Caco-2 (cell line): ENCODE measurements around the gene SPATA32. TPM values are rescaled to one million over a fixed set of nuclear protein-coding genes. Genes with fewer than 3 reads are reported as not detected.

Experiments used
- BruUV-seq: library from RNA; stranded (reverse); fragments of 400-500 nt; replicated peaks from 2 replicates; lab custom pipeline; 2021; lab: Mats Ljungman, UMichigan
- CTCF ChIA-PET: fragments of 300-600 bp; sonication (Branson Sonifier 250); formaldehyde crosslinking; loops from one replicate; lab custom pipeline; 2022; ENCODE audit warnings: antibody characterized with exemption; lab: Charles Lee
- POLR2A ChIA-PET: fragments of 300-600 bp; sonication (Branson Sonifier 250); formaldehyde crosslinking; loops from one replicate; lab custom pipeline; 2022; ENCODE audit warnings: antibody characterized with exemption; lab: Charles Lee
- DNase-seq, 2 experiments: peaks; one replicate each; pipeline versions ENCODE4 v3.0.0 to v3.0.0-alpha.2; 2020 to 2022
- H3K27me3 ChIP-seq: replicated peaks from 2 replicates; pipeline ENCODE4 v1.6.0; 2011; ENCODE audit warnings: low read length; ENCODE audit not compliant: control insufficient read depth, insufficient read depth
- H3K36me3 ChIP-seq: 2 replicates; pipeline ENCODE4 v1.5.1; 2011; ENCODE audit warnings: low read length; ENCODE audit not compliant: control insufficient read depth, insufficient read depth
- H3K4me1 ChIP-seq: fragments of 250-450 bp; sonication (Bioruptor Pico); 2 replicates; pipeline ENCODE4 v1.5.1; 2020; ENCODE audit warnings: mild to moderate bottlenecking
- H3K4me3 ChIP-seq: 2 replicates; pipeline ENCODE4 v1.5.1; 2011; ENCODE audit warnings: low read depth, mild to moderate bottlenecking, control low read depth, low read length
- H3K9me3 ChIP-seq: fragments of 250-450 bp; sonication (Bioruptor Pico); 2 replicates; pipeline ENCODE4 v1.5.1; 2020; ENCODE audit warnings: mild to moderate bottlenecking, moderate library complexity
- H3K27ac Mint-ChIP-seq: one replicate; pipeline ENCODE4 v1.8.0; 2022; ENCODE audit warnings: mixed read lengths; ENCODE audit not compliant: unreplicated experiment
- H3K27me3 Mint-ChIP-seq: one replicate; pipeline ENCODE4 v1.8.0; 2022; ENCODE audit warnings: mixed read lengths; ENCODE audit not compliant: insufficient read depth, unreplicated experiment
- H3K36me3 Mint-ChIP-seq: one replicate; pipeline ENCODE4 v1.8.0; 2022; ENCODE audit warnings: mild to moderate bottlenecking, mixed read lengths; ENCODE audit not compliant: insufficient read depth, unreplicated experiment
- H3K4me1 Mint-ChIP-seq: one replicate; pipeline ENCODE4 v1.8.0; 2022; ENCODE audit warnings: low read depth, mixed read lengths; ENCODE audit not compliant: unreplicated experiment
- H3K4me3 Mint-ChIP-seq: one replicate; pipeline ENCODE4 v1.8.0; 2022; ENCODE audit warnings: mild to moderate bottlenecking, moderate library complexity, mixed read lengths; ENCODE audit not compliant: unreplicated experiment
- H3K9me3 Mint-ChIP-seq: one replicate; pipeline ENCODE4 v1.8.0; 2022; ENCODE audit warnings: mixed read lengths; ENCODE audit not compliant: unreplicated experiment
- intact Hi-C: fragments of 100-400 bp; cut with micrococcal nuclease; formaldehyde crosslinking; loops from one replicate; pipeline ENCODE4 v1.10.0; 2022; ENCODE audit not compliant: unreplicated experiment
- total RNA-seq: library from RNA; stranded (reverse); gene quantifications from 2 replicates; pipeline ENCODE4 v1.2.3, GENCODE V29; 2022
- TF ChIP-seq, protein P1 (sequence below), 2 experiments: fragments of 200-600 bp in 1 of 2; IDR thresholded peaks; 1 replicate in 1 of 2; 2 replicates in 1 of 2; pipeline versions ENCODE4 v1.5.1 to v1.8.0; 2011 to 2022; ENCODE audit warnings: antibody characterized with exemption in 1 of 2, control low read depth in 1 of 2, inconsistent platforms in 1 of 2, low read depth in 1 of 2, low read length in 1 of 2, mild to moderate bottlenecking in 1 of 2, moderate library complexity in 1 of 2; ENCODE audit not compliant: insufficient read depth in 1 of 2, severe bottlenecking in 1 of 2, unreplicated experiment in 1 of 2

The SPATA32 gene
- total RNA-seq, 1 experiment from 2014 or later: not detected

DNA sequence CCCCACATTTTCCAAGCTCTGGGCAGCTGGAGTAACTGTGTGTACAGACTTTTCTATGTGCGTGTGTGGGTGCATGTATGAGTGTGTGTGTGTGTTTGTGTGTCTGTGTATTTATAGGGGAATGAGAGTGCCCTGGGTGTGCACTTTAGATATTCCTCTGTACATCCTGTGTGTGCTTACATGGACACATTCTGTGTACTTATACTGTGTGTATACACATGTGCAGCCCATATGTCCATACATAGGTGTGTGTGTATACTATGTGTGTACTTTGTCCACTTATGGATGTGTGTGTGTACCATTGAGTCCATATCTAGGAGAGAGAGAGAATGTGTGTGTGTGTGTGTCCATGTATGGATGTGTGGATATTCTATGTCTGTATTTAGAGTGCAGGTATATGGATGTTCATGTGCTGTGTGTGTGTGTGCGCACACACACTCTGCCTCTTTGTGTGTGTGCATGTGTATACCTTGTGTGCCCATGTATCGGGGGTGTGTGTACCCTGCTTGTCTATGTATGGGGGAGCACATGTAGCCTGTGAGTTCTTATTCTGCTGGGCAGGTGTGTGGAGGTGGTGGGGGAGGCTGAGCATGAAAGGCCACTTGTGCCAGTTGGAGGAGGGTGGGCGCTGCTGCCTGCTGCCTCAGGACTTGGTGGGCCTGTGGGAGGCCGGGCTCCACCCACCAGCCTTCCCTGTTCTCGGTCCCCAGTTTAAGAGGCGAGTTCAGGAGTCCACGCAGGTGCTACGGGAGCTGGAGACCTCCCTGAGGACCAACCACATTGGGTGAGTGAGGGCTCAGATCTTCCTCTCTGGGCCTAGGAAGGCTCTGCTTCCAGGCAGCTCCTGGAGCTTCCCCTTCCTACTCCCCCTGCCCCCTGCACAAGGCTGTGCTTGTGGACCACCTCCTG lies 29.1 kb downstream of the SPATA32 start:
- Mint-ChIP-seq H3K4me3 (no peak overlapping the region), H3K27me3 (peaks cover 4% of the 10 kb centered on the region), H3K4me1 (no peaks in the 10 kb centered on the region), H3K9me3 (no peaks in the 10 kb centered on the region), H3K27ac (no peak overlapping the region), H3K36me3 (no peaks in the 10 kb centered on the region)
- TF ChIP-seq, protein P1, sequence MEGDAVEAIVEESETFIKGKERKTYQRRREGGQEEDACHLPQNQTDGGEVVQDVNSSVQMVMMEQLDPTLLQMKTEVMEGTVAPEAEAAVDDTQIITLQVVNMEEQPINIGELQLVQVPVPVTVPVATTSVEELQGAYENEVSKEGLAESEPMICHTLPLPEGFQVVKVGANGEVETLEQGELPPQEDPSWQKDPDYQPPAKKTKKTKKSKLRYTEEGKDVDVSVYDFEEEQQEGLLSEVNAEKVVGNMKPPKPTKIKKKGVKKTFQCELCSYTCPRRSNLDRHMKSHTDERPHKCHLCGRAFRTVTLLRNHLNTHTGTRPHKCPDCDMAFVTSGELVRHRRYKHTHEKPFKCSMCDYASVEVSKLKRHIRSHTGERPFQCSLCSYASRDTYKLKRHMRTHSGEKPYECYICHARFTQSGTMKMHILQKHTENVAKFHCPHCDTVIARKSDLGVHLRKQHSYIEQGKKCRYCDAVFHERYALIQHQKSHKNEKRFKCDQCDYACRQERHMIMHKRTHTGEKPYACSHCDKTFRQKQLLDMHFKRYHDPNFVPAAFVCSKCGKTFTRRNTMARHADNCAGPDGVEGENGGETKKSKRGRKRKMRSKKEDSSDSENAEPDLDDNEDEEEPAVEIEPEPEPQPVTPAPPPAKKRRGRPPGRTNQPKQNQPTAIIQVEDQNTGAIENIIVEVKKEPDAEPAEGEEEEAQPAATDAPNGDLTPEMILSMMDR (IDR thresholded peaks at IDR 0.05; ENCODE audit: insufficient read depth in 1 of 2, low read depth in 1 of 2, low read length in 1 of 2, severe bottlenecking in 1 of 2, unreplicated experiment in 1 of 2): no peak
- H3K4me3 ChIP-seq: no peak overlapping the region
- no peaks in the 10 kb centered on the region for H3K9me3 ChIP-seq
- no TSS peak for BruUV-seq
- H3K4me1 ChIP-seq: peaks cover 18% of the 10 kb centered on the region
- intact Hi-C loops: loop anchor here (5.0 kb wide), 1 partner anchor 195 kb away; no protein-coding TSS in a partner anchor
- POLR2A ChIA-PET: interaction anchor here (0.5 kb wide), 1 partner anchor 192 kb away, joined by 3 read pairs; no protein-coding TSS in a partner anchor
- H3K27me3 ChIP-seq: no peaks in the 10 kb centered on the region
- no peak for DNase-seq
- H3K36me3 ChIP-seq: no peaks in the 10 kb centered on the region
- CTCF ChIA-PET: interaction anchor here (0.5 to 2.6 kb wide), 4 partner anchors 15 to 193 kb away, joined by 4 to 21 read pairs (median 5); partner anchors contain the start of gene ACBD4

DNA sequence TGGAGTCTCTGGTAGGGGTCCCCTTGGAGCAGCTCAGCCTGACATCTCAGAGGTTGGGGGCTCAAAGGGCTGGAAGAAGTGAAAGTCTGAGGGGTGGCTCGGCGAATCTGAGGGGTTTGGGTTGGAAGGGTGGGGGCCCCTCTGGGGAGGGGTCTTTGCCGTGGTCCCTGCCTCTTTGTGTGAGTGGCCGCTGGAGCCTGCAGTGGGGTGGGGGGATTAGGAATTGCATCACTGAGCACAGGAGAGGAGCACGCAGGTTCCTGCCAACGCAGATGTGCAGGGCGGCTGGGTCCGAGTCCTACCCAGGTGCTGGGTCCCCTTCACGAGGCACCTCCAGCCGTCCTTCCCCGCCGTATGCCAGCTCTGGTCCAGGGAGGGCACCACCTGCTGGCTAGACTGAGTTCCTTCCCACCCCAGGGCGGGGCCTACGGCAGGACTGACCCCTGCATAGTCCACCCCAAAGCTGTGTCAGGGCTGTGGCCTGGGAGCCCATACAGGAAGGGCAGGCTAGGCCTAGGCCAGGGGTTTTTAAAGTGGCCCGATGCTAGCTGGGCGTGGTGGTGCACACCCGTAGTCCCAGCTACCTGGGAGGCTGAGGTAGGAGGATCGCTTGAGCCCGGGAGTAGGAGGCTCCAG lies 30.3 kb downstream of the SPATA32 start:
- CTCF ChIA-PET: interaction anchor here (0.5 to 2.6 kb wide), 6 partner anchors 12 to 194 kb away, joined by 3 to 23 read pairs (median 5); partner anchors contain the start of gene ACBD4
- H3K4me1 Mint-ChIP-seq: no peaks in the 10 kb centered on the region
- Histone ChIP-seq H3K27me3 (no peaks in the 10 kb centered on the region), H3K9me3 (no peaks in the 10 kb centered on the region), H3K36me3 (no peaks in the 10 kb centered on the region), H3K4me3 (no peak overlapping the region), H3K4me1 (peaks cover 18% of the 10 kb centered on the region)
- no peaks in the 10 kb centered on the region for H3K9me3 Mint-ChIP-seq
- no peak overlapping the region for H3K27ac Mint-ChIP-seq
- no peaks in the 10 kb centered on the region for H3K36me3 Mint-ChIP-seq
- no TSS peak for BruUV-seq
- peak; percentile 67 to 69 for DNase-seq
- H3K4me3 Mint-ChIP-seq: no peak overlapping the region
- intact Hi-C loops: loop anchor here (5.0 kb wide), 1 partner anchor 196 kb away; no protein-coding TSS in a partner anchor
- peaks cover 4% of the 10 kb centered on the region for H3K27me3 Mint-ChIP-seq
- POLR2A ChIA-PET: interaction anchor here (1.0 kb wide), 1 partner anchor 34 kb away, joined by 3 read pairs; no protein-coding TSS in a partner anchor
- TF ChIP-seq, protein P1 (IDR thresholded peaks at IDR 0.05; ENCODE audit: insufficient read depth in 1 of 2, low read depth in 1 of 2, low read length in 1 of 2, severe bottlenecking in 1 of 2, unreplicated experiment in 1 of 2): peak; percentile 48 to 53
